PFSK-1 (cell line): ENCODE results near the gene TMSB10.

Source experiments
- REST ChIP-seq, 2 experiments: IDR thresholded peaks; 2 replicates each; pipeline versions ENCODE4 v1.6.1 to v1.8.0; 2011 to 2012; ENCODE audit warnings: low read depth in 2 of 2, low read length in 2 of 2, control low read depth in 1 of 2, inconsistent platforms in 1 of 2, mild to moderate bottlenecking in 1 of 2, moderate library complexity in 1 of 2; ENCODE audit not compliant: insufficient read depth in 1 of 2
- TAF1 ChIP-seq: IDR thresholded peaks from 2 replicates; pipeline ENCODE4 v1.6.1; 2012; ENCODE audit warnings: low read length, control low read depth, borderline replicate concordance; ENCODE audit not compliant: insufficient read depth

- TF ChIP-seq REST (IDR thresholded peaks at IDR 0.05; ENCODE audit: insufficient read depth in 1 of 2, low read depth in 2 of 2, low read length in 2 of 2) (no peak), TAF1 (no peak)
These were observed 21.0 kb upstream of the TMSB10 start for GRCh38 chr2:84884449-84884848.
